Natural killer cell treated with Interleukin-12 subunit alpha and Interleukin-12 subunit beta and Interleukin-15 and Interleukin-18, amount 100 ng/mL, for 72 hours (primary cell): Measurements from ENCODE around the gene DDX46. TPM values are rescaled to one million over a fixed set of nuclear protein-coding genes. Genes with fewer than 3 reads are reported as not detected.

Experiments
- ATAC-seq, 2 donors: fragments of 150-1000 bp; cut with Tn5 transposase in 1 of 2; sonication (Bioruptor Pico), chemical (Tn5 transposase) in 1 of 2; 2 replicates each; pipeline ENCODE4 v1.10.0; 2021
- DNase-seq: peaks from one replicate; pipeline ENCODE4 v3.0.0; 2022; ENCODE audit warnings: low spot score
- H3K27ac Mint-ChIP-seq, 2 donors: 1 replicate in 1 of 2; 2 replicates in 1 of 2; pipeline ENCODE4 v1.8.0; 2022; ENCODE audit warnings: mixed read lengths in 2 of 2, mild to moderate bottlenecking in 1 of 2, moderate library complexity in 1 of 2
- H3K27me3 Mint-ChIP-seq, 2 donors: 1 replicate in 1 of 2; 2 replicates in 1 of 2; pipeline ENCODE4 v1.8.0; 2022; ENCODE audit warnings: mixed read lengths in 2 of 2
- H3K36me3 Mint-ChIP-seq: one replicate; pipeline ENCODE4 v1.8.0; 2022; ENCODE audit warnings: mixed read lengths
- H3K4me1 Mint-ChIP-seq, 2 donors: 1 replicate in 1 of 2; 2 replicates in 1 of 2; pipeline ENCODE4 v1.8.0; 2022; ENCODE audit warnings: low read depth in 2 of 2, mixed read lengths in 2 of 2, mild to moderate bottlenecking in 1 of 2
- H3K4me3 Mint-ChIP-seq: one replicate; pipeline ENCODE4 v1.8.0; 2022; ENCODE audit warnings: mixed read lengths
- H3K9me3 Mint-ChIP-seq: 2 replicates; pipeline ENCODE4 v1.8.0; 2022; ENCODE audit warnings: mixed read lengths
- total RNA-seq, 2 donors: library from RNA; stranded (reverse); gene quantifications; one replicate each; pipeline ENCODE4 v1.2.3, GENCODE V29; 2022

DDX46 gene
- total RNA-seq, 2 donors from 2014 or later = 71.4 to 124 TPM

DNA sequence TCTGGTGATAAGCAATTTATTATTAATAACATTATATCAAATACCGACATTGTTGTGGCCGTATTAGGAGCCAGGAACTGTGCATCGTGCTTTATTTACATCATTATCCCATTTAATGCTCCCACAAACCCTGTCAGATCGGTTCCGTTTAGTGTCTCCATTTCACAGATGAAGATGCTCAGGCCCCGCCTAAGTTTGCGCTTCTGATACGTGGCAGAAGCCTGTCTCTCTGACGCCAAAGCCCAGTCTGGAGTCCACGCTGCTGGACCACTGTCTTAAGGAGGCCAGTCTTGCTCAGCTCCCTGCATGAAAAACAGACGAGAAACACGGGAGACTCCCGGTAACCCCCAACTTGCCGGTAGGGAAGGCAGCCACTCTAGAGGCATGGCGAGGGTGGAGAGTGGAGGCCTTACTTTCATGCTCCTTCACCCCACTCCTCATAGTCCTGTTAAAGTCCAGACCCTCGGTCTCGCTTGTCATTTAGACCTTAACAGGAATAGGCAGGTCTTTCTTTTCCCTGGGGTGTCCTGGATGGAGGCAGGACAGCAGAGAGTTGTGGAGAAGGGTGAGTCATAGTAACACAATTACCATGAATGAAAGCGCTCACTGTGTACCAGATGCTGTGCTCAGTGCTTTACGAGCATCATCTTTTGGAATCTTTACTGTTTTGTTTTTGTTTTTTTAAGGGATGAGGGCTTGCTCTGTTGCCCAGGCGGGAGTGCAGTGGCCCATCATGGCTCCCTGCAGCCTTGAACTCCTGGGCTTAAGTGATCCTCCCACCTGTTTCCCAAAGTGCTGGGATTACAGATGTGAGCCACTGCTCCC, 116.5 kb downstream of the DDX46 start:
- Mint-ChIP-seq H3K4me1 (peaks cover 39 to 43% of the 10 kb centered on the region in 2 donors), H3K9me3 (no peaks in the 10 kb centered on the region), H3K4me3 (peak overlapping the region; percentile 95), H3K27me3 (no peaks in the 10 kb centered on the region), H3K27ac (peak overlapping the region; percentile 95 to 96), H3K36me3 (no peaks in the 10 kb centered on the region)
- no peak for DNase-seq
- ATAC-seq = peak; percentile 60 to 62

GRCh38 chr5:134877159-134877558, 118.6 kb downstream of the DDX46 start:
- Mint-ChIP-seq H3K36me3 (no peaks in the 10 kb centered on the region), H3K27ac (peak overlapping the region; percentile 39 to 96), H3K9me3 (no peaks in the 10 kb centered on the region), H3K4me1 (peaks cover 41 to 49% of the 10 kb centered on the region in 2 donors), H3K4me3 (peak overlapping the region; percentile 95), H3K27me3 (no peaks in the 10 kb centered on the region)
- DNase-seq (no peak), ATAC-seq (no peak)

GRCh38 chr5:134878403-134878802, 119.8 kb downstream of the DDX46 start:
- Mint-ChIP-seq H3K27ac (peak overlapping the region in 1 of 2 donors; percentile 96), H3K4me3 (no peak overlapping the region), H3K36me3 (no peaks in the 10 kb centered on the region), H3K4me1 (peaks cover 35 to 41% of the 10 kb centered on the region in 2 donors), H3K9me3 (no peaks in the 10 kb centered on the region), H3K27me3 (no peaks in the 10 kb centered on the region)
- DNase-seq (no peak), ATAC-seq (no peak)

DNA sequence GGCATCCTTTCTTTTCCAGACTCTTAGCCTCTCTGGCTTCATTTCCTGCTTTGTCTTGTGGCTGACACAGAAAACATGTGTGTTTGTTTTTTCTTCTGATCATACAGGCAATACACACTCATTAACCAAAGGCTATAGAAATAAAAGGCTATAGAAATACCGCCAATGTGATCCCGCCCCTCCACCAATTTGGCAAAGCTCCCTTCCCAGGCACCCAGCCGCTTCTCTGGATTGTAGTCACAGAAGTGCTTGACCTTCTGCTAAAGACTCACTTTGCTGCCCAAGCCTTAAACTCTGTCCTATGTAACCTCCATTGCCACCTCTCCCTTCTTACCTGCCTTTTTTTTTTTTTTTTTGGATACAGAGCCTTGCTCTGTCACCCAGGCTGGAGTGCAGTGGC, 120.9 kb downstream of the DDX46 start:
- no peak overlapping the region for H3K27ac Mint-ChIP-seq

More for the DNA sequence above, 120.9 kb downstream of the DDX46 start:
- H3K4me3 Mint-ChIP-seq = no peak overlapping the region
- ATAC-seq (no peak), DNase-seq (no peak)
- no peaks in the 10 kb centered on the region for H3K36me3 Mint-ChIP-seq
- peaks cover 32 to 37% of the 10 kb centered on the region in 2 donors for H3K4me1 Mint-ChIP-seq
- no peaks in the 10 kb centered on the region for H3K27me3 Mint-ChIP-seq
- H3K9me3 Mint-ChIP-seq = no peaks in the 10 kb centered on the region

Other genes with a start within 250 kb of the DDX46 start
- 10 to 100 TPM; 45.2 to 70.8 TPM for gene JADE2, start 233.1 kb upstream of the DDX46 start, total RNA-seq
- gene SAR1B, start 126.0 kb upstream of the DDX46 start, total RNA-seq = 10 to 100 TPM; 63.7 to 70.9 TPM
- gene SEC24A, start 110.0 kb upstream of the DDX46 start, total RNA-seq = 10 to 100 TPM; 40.2 to 42.1 TPM
- 10 to 100 TPM; 15.3 to 16.4 TPM for gene CAMLG, start 20.2 kb upstream of the DDX46 start, total RNA-seq
- 10 to 100 TPM; 33.3 to 34.5 TPM for gene C5orf24, start 87.2 kb downstream of the DDX46 start, total RNA-seq
- gene TXNDC15, start 115.6 kb downstream of the DDX46 start, total RNA-seq = 10 to 100 TPM; 69.9 TPM
- gene PCBD2, start 146.4 kb downstream of the DDX46 start, total RNA-seq = 10 to 100 TPM; 10.5 to 15.7 TPM
- under 1 TPM in 1 of 2 donors, not detected in 1; 0.52 TPM for gene CATSPER3, start 209.1 kb downstream of the DDX46 start, total RNA-seq